SK-N-SH (cell line): Measurements from ENCODE around the gene DENND1A. TPM values are rescaled to one million over a fixed set of nuclear protein-coding genes. Genes with fewer than 3 reads are reported as not detected.

Experiments
- CTCF ChIA-PET: fragments of 300-600, 350-600 bp; formaldehyde crosslinking; extraction: SDS; loops from one replicate; lab custom pipeline; 2021; lab: Yijun Ruan, JAX
- POLR2A ChIA-PET: fragments of 350-600 bp; sonication (Branson Sonifier 250); formaldehyde crosslinking; extraction: SDS; loops from one replicate; lab custom pipeline; 2020; ENCODE audit warnings: antibody characterized with exemption, inconsistent platforms; lab: Yijun Ruan, JAX
- DNase-seq: peaks from one replicate; pipeline ENCODE4 v3.0.0; 2012
- H2AFZ ChIP-seq: fragments of 200-600 bp; sonication (generic); 2 replicates; pipeline ENCODE4 v1.8.1; 2016; ENCODE audit warnings: antibody characterized with exemption, mild to moderate bottlenecking, low read depth
- H3F3A ChIP-seq: fragments of 200-600 bp; sonication (generic); replicated peaks from 2 replicates; pipeline ENCODE3; 2016; ENCODE audit warnings: antibody characterized with exemption, mild to moderate bottlenecking; ENCODE audit not compliant: insufficient read depth
- H3K27ac ChIP-seq, 2 experiments: fragments of 200-500 bp in 1 of 2; fragments of 200-600 bp in 1 of 2; sonication (Bioruptor generic) in 1 of 2; sonication (generic), shearing (Covaris generic) in 1 of 2; 2 replicates each; pipeline versions ENCODE4 v1.5.1 to v1.6.1; 2014 to 2016; ENCODE audit warnings: low read depth in 2 of 2, inconsistent platforms in 1 of 2, low read length in 1 of 2, mild to moderate bottlenecking in 1 of 2, mixed read lengths in 1 of 2
- H3K27me3 ChIP-seq: fragments of 200-600 bp; sonication (generic), shearing (Covaris generic); 2 replicates; pipeline ENCODE4 v1.6.1; 2016; ENCODE audit warnings: mixed run types; ENCODE audit not compliant: insufficient read depth
- H3K36me3 ChIP-seq, 2 experiments: fragments of 200-500 bp in 1 of 2; fragments of 200-600 bp in 1 of 2; sonication (Bioruptor generic) in 1 of 2; sonication (generic) in 1 of 2; replicated peaks in 1 of 2; 2 replicates each; pipeline versions ENCODE3 to v1.5.1; 2014 to 2016; ENCODE audit warnings: low read length in 1 of 2, mild to moderate bottlenecking in 1 of 2; ENCODE audit not compliant: insufficient read depth in 2 of 2, control insufficient read depth in 1 of 2
- H3K4me1 ChIP-seq, 2 experiments: fragments of 200-500 bp in 1 of 2; fragments of 200-600 bp in 1 of 2; sonication (Bioruptor generic) in 1 of 2; sonication (generic), shearing (Covaris generic) in 1 of 2; 2 replicates each; pipeline versions ENCODE4 v1.5.1 to v1.6.1; 2014 to 2016; ENCODE audit warnings: low read depth in 1 of 2, low read length in 1 of 2, mixed run types in 1 of 2; ENCODE audit not compliant: insufficient read depth in 2 of 2, control insufficient read depth in 1 of 2
- H3K4me2 ChIP-seq: fragments of 200-600 bp; sonication (generic), shearing (Covaris generic); 2 replicates; pipeline ENCODE4 v1.6.1; 2017; ENCODE audit warnings: mixed run types
- H3K4me3 ChIP-seq, 2 experiments: fragments of 200-500 bp in 1 of 2; fragments of 200-600 bp in 1 of 2; sonication (Bioruptor generic) in 1 of 2; sonication (generic), shearing (Covaris generic) in 1 of 2; 2 replicates each; pipeline versions ENCODE4 v1.5.1 to v1.8.1; 2014 to 2016; ENCODE audit warnings: low read depth in 2 of 2, inconsistent platforms in 1 of 2, low read length in 1 of 2, mild to moderate bottlenecking in 1 of 2, mixed read lengths in 1 of 2, moderate library complexity in 1 of 2
- H3K79me2 ChIP-seq: fragments of 200-600 bp; sonication (generic); 2 replicates; pipeline ENCODE4 v1.8.1; 2017; ENCODE audit warnings: mild to moderate bottlenecking; ENCODE audit not compliant: insufficient read depth
- H3K9ac ChIP-seq: fragments of 200-600 bp; sonication (generic); 2 replicates; pipeline ENCODE4 v1.6.1; 2017; ENCODE audit warnings: mixed run types
- H3K9me2 ChIP-seq: fragments of 200-600 bp; sonication (generic); 2 replicates; pipeline ENCODE4 v1.6.1; 2017; ENCODE audit warnings: mixed run types
- H3K9me3 ChIP-seq: fragments of 200-600 bp; sonication (generic); 2 replicates; pipeline ENCODE4 v1.6.1; 2017; ENCODE audit warnings: mixed run types, mild to moderate bottlenecking, moderate library complexity
- H4K20me1 ChIP-seq: fragments of 200-600 bp; sonication (generic); 2 replicates; pipeline ENCODE4 v1.6.1; 2017; ENCODE audit warnings: mild to moderate bottlenecking, mixed run types; ENCODE audit not compliant: insufficient read depth
- CTCF ChIP-seq: fragments of 200-600 bp; sonication (generic); IDR thresholded peaks from 2 replicates; pipeline ENCODE4 v1.6.1; 2017; ENCODE audit warnings: antibody characterized with exemption, mild to moderate bottlenecking, moderate library complexity
- EP300 ChIP-seq, 2 experiments: IDR thresholded peaks; 2 replicates each; pipeline versions ENCODE4 v1.4.0 to v1.6.1; 2012; ENCODE audit warnings: borderline replicate concordance in 1 of 2, low read depth in 1 of 2, low read length in 1 of 2
- EZH2phosphoT487 ChIP-seq: fragments of 200-600 bp; sonication (generic); IDR thresholded peaks from 2 replicates; pipeline ENCODE4 v1.6.1; 2017; ENCODE audit warnings: low read depth, mixed run types, mild to moderate bottlenecking, antibody characterized with exemption, moderate library complexity, borderline replicate concordance
- FOSL2 ChIP-seq: IDR thresholded peaks from 2 replicates; pipeline ENCODE4 v1.4.0; 2012; ENCODE audit warnings: low read depth, mild to moderate bottlenecking, moderate library complexity, borderline replicate concordance
- FOXJ3 ChIP-seq: sonication (generic); formaldehyde crosslinking; IDR thresholded peaks from 2 replicates; pipeline ENCODE4 v1.5.1; 2020; ENCODE audit warnings: mild to moderate bottlenecking, missing genetic modification reagents
- GABPA ChIP-seq: IDR thresholded peaks from 2 replicates; pipeline ENCODE4 v1.4.0; 2012; ENCODE audit warnings: low read depth, mild to moderate bottlenecking
- MAX ChIP-seq: IDR thresholded peaks from 2 replicates; pipeline ENCODE4 v1.4.0; 2012; ENCODE audit warnings: low read depth
- MEF2A ChIP-seq: IDR thresholded peaks from 2 replicates; pipeline ENCODE4 v1.4.0; 2012; ENCODE audit warnings: low read depth, borderline replicate concordance
- MXI1 ChIP-seq: IDR thresholded peaks from 2 replicates; pipeline ENCODE4 v1.6.1; 2012; ENCODE audit warnings: mild to moderate bottlenecking, low read depth, low read length, improper control_type of control experiment
- NFIC ChIP-seq: IDR thresholded peaks from 2 replicates; pipeline ENCODE4 v1.4.0; 2012; ENCODE audit warnings: borderline replicate concordance
- NRF1 ChIP-seq: IDR thresholded peaks from 2 replicates; pipeline ENCODE4 v1.6.1; 2012; ENCODE audit warnings: low read depth, mild to moderate bottlenecking, low read length
- POLR2AphosphoS5 ChIP-seq: IDR thresholded peaks from 2 replicates; pipeline ENCODE4 v1.6.1; 2012; ENCODE audit warnings: low read depth, low read length
- RFX5 ChIP-seq: IDR thresholded peaks from 2 replicates; pipeline ENCODE4 v1.6.1; 2012; ENCODE audit warnings: mild to moderate bottlenecking, improper control_type of control experiment, low read length
- RXRA ChIP-seq: IDR thresholded peaks from 2 replicates; pipeline ENCODE4 v1.4.0; 2012; ENCODE audit warnings: low read depth, mild to moderate bottlenecking, borderline replicate concordance
- SMC3 ChIP-seq: IDR thresholded peaks from 2 replicates; pipeline ENCODE4 v1.6.1; 2012; ENCODE audit warnings: low read depth, low read length, improper control_type of control experiment
- TAF1 ChIP-seq: IDR thresholded peaks from 2 replicates; pipeline ENCODE4 v1.6.1; 2012; ENCODE audit warnings: low read depth, mild to moderate bottlenecking, low read length, moderate library complexity, borderline replicate concordance
- TCF12 ChIP-seq: IDR thresholded peaks from 2 replicates; pipeline ENCODE4 v1.4.0; 2012
- TEAD4 ChIP-seq: IDR thresholded peaks from 2 replicates; pipeline ENCODE4 v1.4.0; 2012; ENCODE audit warnings: mild to moderate bottlenecking, borderline replicate concordance; ENCODE audit not compliant: insufficient read depth
- USF2 ChIP-seq: fragments of 150-350 bp; IDR thresholded peaks from 2 replicates; pipeline ENCODE4 v1.6.1; 2017; ENCODE audit warnings: antibody characterized with exemption, low read length, low read depth, borderline replicate concordance
- YY1 ChIP-seq: IDR thresholded peaks from 2 replicates; pipeline ENCODE4 v1.4.0; 2012; ENCODE audit warnings: low read depth, mild to moderate bottlenecking
- ZBTB33 ChIP-seq: IDR thresholded peaks from 2 replicates; pipeline ENCODE4 v1.4.0; 2012; ENCODE audit warnings: low read depth, borderline replicate concordance
- WGBS: methylation state at CpG from one replicate; pipeline ENCODE4 v1.1.6; 2017; ENCODE audit warnings: low lambda C conversion rate; 5-methylcytosine and 5-hydroxymethylcytosine counted together
- polyA plus RNA-seq, 3 experiments: library from polyadenylated mRNA; depleted of rRNA; stranded (reverse); fragments of >200 nt; gene quantifications; 2 replicates each; pipeline ENCODE4 v1.2.3, GENCODE V29; 2012

Gene DENND1A
- polyA plus RNA-seq, 1 of the 3 experiments (the other 2 are of a cell fraction), result 25.4 TPM

- Histone ChIP-seq H3K27me3 (no peaks in the 10 kb centered on the region), H3K79me2 (no peaks in the 10 kb centered on the region), H3K36me3 (peaks cover 0 to 3% of the 10 kb centered on the region in 2 experiments), H2AFZ (no peak overlapping the region), H3K4me3 (no peak overlapping the region), H3K9me3 (0 out of 2 replicates have a peak, but pooled peaks cover 3% of the 10 kb centered on the region), H3K9me2 (no peaks in the 10 kb centered on the region), H3K4me2 (no peak overlapping the region), H3K4me1 (no peaks in the 10 kb centered on the region), H3F3A (no peaks in the 10 kb centered on the region), H3K27ac (no peak overlapping the region), H3K9ac (no peak overlapping the region), H4K20me1 (no peaks in the 10 kb centered on the region)
- TF ChIP-seq TCF12, result no peak
- no peak for TF ChIP-seq CTCF
- TF ChIP-seq NFIC, result no peak
- TF ChIP-seq GABPA, result no peak
- TF ChIP-seq YY1, result no peak
- TF ChIP-seq FOXJ3, result no peak
- no peak for TF ChIP-seq ZBTB33
- TF ChIP-seq TEAD4, result no peak
- ChIA-PET CTCF (interaction anchor here (0.6 to 3.3 kb wide), 3 partner anchors 9 to 617 kb away, joined by 3 to 15 read pairs (median 6); no protein-coding TSS in a partner anchor), POLR2A (no interaction called here)
- DNase-seq, result no peak
- 86% methylated on average over 2 of the region's 2 CpGs for WGBS
These were observed 395.6 kb downstream of the DENND1A start for GRCh38 chr9:123534336-123534735.

GRCh38 chr9:123530244-123530643, 399.7 kb downstream of the DENND1A start:
- H3K27ac ChIP-seq, result no peak overlapping the region
- no peaks in the 10 kb centered on the region for H3K27me3 ChIP-seq
- 74% methylated on average over 4 of the region's 4 CpGs for WGBS
- H3K4me1 ChIP-seq, result no peaks in the 10 kb centered on the region
- no peaks in the 10 kb centered on the region for H3K36me3 ChIP-seq
- H4K20me1 ChIP-seq, result no peaks in the 10 kb centered on the region
- H3F3A ChIP-seq, result no peaks in the 10 kb centered on the region
- DNase-seq, result no peak
- no peak overlapping the region for H3K4me3 ChIP-seq
- CTCF ChIA-PET, result interaction anchor here (0.6 kb wide), 1 partner anchor 12 kb away, joined by 4 read pairs; no protein-coding TSS in a partner anchor
- H3K9me2 ChIP-seq, result no peaks in the 10 kb centered on the region
- H3K9ac ChIP-seq, result no peak overlapping the region
- H3K79me2 ChIP-seq, result no peaks in the 10 kb centered on the region
- H2AFZ ChIP-seq, result no peak overlapping the region
- no peak overlapping the region for H3K4me2 ChIP-seq
- POLR2A ChIA-PET, result no interaction called here
- 0 out of 2 replicates have a peak, but pooled peaks cover 3% of the 10 kb centered on the region for H3K9me3 ChIP-seq
- TF ChIP-seq RFX5 (no peak), MXI1 (no peak), RXRA (no peak), ZBTB33 (no peak), MAX (no peak), TAF1 (no peak), NFIC (no peak), FOXJ3 (no peak), FOSL2 (no peak), POLR2AphosphoS5 (no peak), USF2 (no peak), MEF2A (no peak), EP300 (IDR thresholded peaks at IDR 0.05; ENCODE audit: borderline replicate concordance in 1 of 2, low read depth in 1 of 2, low read length in 1 of 2) (no peak), EZH2phosphoT487 (no peak), GABPA (no peak), TEAD4 (no peak), NRF1 (no peak), SMC3 (no peak)
